ENCODE results near the gene GRIK2. TPM values are rescaled to one million over a fixed set of nuclear protein-coding genes. Genes with fewer than 3 reads are reported as not detected.

The GRIK2 gene
- total RNA-seq, 4 donors from 2014 or later: 0.30 to 4.1 (median 1.3) TPM

DNA sequence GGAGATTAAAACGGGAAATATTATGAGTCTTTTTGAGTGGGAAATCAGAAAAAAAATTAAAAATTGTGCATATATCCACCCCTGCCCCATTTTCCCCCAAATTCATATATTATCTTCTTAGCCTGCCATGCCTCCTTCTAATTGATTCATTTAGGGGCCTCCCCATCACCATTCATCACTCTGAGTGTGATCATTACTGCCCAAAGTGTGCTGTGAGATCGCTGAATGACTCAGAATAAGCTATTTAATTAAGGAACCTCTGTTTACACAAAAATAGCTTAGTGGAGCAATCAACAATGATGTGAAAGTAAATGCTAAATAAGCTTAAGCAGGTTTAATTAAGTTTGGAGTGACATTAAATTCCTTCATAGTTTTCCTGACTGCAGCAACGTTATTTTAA is 645.5 kb downstream of the GRIK2 start:
- Histone ChIP-seq H3K27me3 (no peaks in the 10 kb centered on the region), H3K9me3 (no peaks in the 10 kb centered on the region), H3K4me3 (no peak overlapping the region), H3K27ac (no peak overlapping the region), H3K4me1 (no peaks in the 10 kb centered on the region), H3K36me3 (no peaks in the 10 kb centered on the region)
- DNase-seq (ENCODE audit: low spot score in 2 of 2): no peak
- no peak for TF ChIP-seq POLR2AphosphoS5 (IDR thresholded peaks at IDR 0.05)
- no peak for TF ChIP-seq POLR2A (IDR thresholded peaks at IDR 0.05)
- TF ChIP-seq, protein P1, sequence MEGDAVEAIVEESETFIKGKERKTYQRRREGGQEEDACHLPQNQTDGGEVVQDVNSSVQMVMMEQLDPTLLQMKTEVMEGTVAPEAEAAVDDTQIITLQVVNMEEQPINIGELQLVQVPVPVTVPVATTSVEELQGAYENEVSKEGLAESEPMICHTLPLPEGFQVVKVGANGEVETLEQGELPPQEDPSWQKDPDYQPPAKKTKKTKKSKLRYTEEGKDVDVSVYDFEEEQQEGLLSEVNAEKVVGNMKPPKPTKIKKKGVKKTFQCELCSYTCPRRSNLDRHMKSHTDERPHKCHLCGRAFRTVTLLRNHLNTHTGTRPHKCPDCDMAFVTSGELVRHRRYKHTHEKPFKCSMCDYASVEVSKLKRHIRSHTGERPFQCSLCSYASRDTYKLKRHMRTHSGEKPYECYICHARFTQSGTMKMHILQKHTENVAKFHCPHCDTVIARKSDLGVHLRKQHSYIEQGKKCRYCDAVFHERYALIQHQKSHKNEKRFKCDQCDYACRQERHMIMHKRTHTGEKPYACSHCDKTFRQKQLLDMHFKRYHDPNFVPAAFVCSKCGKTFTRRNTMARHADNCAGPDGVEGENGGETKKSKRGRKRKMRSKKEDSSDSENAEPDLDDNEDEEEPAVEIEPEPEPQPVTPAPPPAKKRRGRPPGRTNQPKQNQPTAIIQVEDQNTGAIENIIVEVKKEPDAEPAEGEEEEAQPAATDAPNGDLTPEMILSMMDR (IDR thresholded peaks at IDR 0.05): no peak
- no peak for TF ChIP-seq EP300 (IDR thresholded peaks at IDR 0.05)
- 46% methylated on average over 3 of the region's 3 CpGs for WGBS

DNA sequence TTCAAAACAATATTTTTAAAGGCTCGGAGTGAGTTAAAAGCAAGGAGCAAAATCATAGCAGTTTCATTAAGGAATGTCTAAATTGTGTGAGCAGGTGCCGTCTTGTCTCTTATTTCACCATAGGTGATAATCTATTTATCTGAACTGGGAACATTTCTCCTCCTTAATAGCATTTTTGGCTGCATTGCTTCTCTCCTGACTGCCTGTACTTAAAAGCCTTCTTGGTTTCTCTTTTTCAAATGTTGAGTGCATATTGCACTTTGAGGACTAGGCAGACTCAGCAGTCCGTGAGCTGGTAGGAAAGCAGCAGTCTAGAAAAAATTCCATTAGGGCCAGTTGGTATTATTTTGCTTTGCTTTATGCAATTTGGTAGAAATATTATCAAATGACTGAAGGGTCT is 645.9 kb downstream of the GRIK2 start:
- H3K27me3 ChIP-seq: no peaks in the 10 kb centered on the region
- no peaks in the 10 kb centered on the region for H3K9me3 ChIP-seq
- TF ChIP-seq EP300 (IDR thresholded peaks at IDR 0.05) (no peak), POLR2A (IDR thresholded peaks at IDR 0.05) (no peak), POLR2AphosphoS5 (IDR thresholded peaks at IDR 0.05) (no peak)
- TF ChIP-seq, protein P1 (IDR thresholded peaks at IDR 0.05): no peak
- no peak overlapping the region for H3K27ac ChIP-seq
- H3K4me1 ChIP-seq: no peaks in the 10 kb centered on the region
- no peaks in the 10 kb centered on the region for H3K36me3 ChIP-seq
- no peak for DNase-seq (ENCODE audit: low spot score in 2 of 2)
- 59% methylated on average over 3 of the region's 3 CpGs for WGBS
- no peak overlapping the region for H3K4me3 ChIP-seq

DNA sequence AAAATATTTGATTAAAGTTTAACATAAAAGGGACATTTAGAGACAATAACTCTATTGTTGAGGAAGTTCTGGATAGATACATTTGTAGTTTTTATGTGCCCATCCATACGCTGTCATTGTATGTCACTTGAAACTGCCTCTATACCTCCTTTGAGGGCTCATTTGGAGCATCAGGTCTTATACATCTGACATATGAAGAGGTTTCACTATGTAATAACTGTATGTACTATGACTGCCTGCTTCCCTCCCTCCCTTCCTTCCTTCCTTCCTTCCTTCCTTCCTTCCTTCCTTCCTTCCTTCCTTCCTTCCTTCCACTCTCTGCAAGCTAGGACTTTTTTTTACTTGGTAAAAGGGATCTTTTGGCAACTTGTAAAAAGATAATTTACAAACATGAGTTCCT is 657.5 kb downstream of the GRIK2 start:
- no peak for DNase-seq (ENCODE audit: low spot score in 2 of 2)
- WGBS: 92% methylated on average over 1 of the region's 1 CpG
- Histone ChIP-seq H3K36me3 (no peaks in the 10 kb centered on the region), H3K9me3 (no peaks in the 10 kb centered on the region), H3K27ac (no peak overlapping the region), H3K27me3 (no peaks in the 10 kb centered on the region), H3K4me1 (no peaks in the 10 kb centered on the region), H3K4me3 (no peak overlapping the region)
- TF ChIP-seq POLR2A (IDR thresholded peaks at IDR 0.05): no peak
- TF ChIP-seq, protein P1 (IDR thresholded peaks at IDR 0.05): no peak
- no peak for TF ChIP-seq EP300 (IDR thresholded peaks at IDR 0.05)
- no peak for TF ChIP-seq POLR2AphosphoS5 (IDR thresholded peaks at IDR 0.05)

DNA sequence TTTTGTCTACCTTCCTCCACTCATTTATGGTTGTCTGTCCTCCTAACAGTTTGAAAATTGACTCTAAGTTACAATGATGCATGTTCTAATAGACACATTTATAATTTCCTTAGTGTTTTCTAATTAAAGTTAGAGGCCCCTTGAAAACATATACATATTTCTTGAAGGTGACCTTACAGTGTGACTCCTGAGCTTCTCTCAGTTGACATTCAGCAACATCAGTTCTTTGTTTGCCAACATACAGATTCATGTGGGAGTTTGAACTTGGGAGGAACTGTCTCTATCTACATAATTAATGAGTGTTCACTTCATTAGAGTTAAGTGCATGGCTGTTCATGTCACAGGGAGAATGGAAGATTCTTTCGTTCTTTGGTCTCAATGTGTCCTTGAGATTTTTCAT is 658.2 kb downstream of the GRIK2 start:
- DNase-seq (ENCODE audit: low spot score in 2 of 2): no peak
- TF ChIP-seq POLR2AphosphoS5 (IDR thresholded peaks at IDR 0.05) (no peak), EP300 (IDR thresholded peaks at IDR 0.05) (no peak), POLR2A (IDR thresholded peaks at IDR 0.05) (no peak)
- TF ChIP-seq, protein P1 (IDR thresholded peaks at IDR 0.05): no peak
- Histone ChIP-seq H3K4me3 (no peak overlapping the region), H3K27ac (no peak overlapping the region), H3K27me3 (no peaks in the 10 kb centered on the region), H3K4me1 (no peaks in the 10 kb centered on the region), H3K36me3 (no peaks in the 10 kb centered on the region), H3K9me3 (no peaks in the 10 kb centered on the region)
- 86% methylated on average over 1 of the region's 1 CpG for WGBS

DNA sequence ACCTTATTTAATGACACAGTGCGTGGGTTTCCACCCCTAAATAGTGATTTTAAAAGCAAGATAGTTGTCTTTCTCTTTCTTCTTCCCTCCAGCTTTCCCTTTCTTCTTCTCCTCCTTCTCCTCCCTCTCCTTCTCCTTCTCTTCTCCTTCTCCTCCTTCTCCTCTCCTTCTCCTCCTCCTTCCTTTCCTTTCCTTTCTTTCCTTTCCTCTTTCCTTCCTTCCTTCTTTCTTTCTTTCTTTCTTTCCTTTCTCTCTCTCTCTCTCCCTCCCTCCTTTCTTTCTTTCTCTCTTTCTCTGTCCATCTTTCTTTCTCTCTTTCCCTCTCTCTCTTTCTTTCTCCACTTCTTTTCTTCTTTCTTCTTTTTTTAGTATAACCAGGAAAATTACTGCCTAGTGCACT is 670.6 kb downstream of the GRIK2 start:
- no peak overlapping the region for H3K4me3 ChIP-seq
- no peaks in the 10 kb centered on the region for H3K4me1 ChIP-seq
- TF ChIP-seq EP300 (IDR thresholded peaks at IDR 0.05) (no peak), POLR2AphosphoS5 (IDR thresholded peaks at IDR 0.05) (no peak), POLR2A (IDR thresholded peaks at IDR 0.05) (no peak)
- TF ChIP-seq, protein P1 (IDR thresholded peaks at IDR 0.05): no peak
- no peak overlapping the region for H3K27ac ChIP-seq
- 90% methylated on average over 1 of the region's 1 CpG for WGBS
- H3K36me3 ChIP-seq: no peaks in the 10 kb centered on the region
- no peaks in the 10 kb centered on the region for H3K27me3 ChIP-seq
- no peak for DNase-seq (ENCODE audit: low spot score in 2 of 2)
- H3K9me3 ChIP-seq: no peaks in the 10 kb centered on the region

All from suprapubic skin (tissue), 4 donors.